ENCODE results near the gene ERG28.

ERG28 gene

GRCh38 chr14:75615200-75615599 is 45.5 kb downstream of the ERG28 start:
- no peak for DNase-seq (ENCODE audit: low read depth)
- no peak overlapping the region for H3K4me3 ChIP-seq (replicated peaks; ENCODE audit: low read depth, low read length)

GRCh38 chr14:75614179-75614578 is 46.5 kb downstream of the ERG28 start:
- no peak for DNase-seq (ENCODE audit: low read depth)
- TF ChIP-seq, protein P1, sequence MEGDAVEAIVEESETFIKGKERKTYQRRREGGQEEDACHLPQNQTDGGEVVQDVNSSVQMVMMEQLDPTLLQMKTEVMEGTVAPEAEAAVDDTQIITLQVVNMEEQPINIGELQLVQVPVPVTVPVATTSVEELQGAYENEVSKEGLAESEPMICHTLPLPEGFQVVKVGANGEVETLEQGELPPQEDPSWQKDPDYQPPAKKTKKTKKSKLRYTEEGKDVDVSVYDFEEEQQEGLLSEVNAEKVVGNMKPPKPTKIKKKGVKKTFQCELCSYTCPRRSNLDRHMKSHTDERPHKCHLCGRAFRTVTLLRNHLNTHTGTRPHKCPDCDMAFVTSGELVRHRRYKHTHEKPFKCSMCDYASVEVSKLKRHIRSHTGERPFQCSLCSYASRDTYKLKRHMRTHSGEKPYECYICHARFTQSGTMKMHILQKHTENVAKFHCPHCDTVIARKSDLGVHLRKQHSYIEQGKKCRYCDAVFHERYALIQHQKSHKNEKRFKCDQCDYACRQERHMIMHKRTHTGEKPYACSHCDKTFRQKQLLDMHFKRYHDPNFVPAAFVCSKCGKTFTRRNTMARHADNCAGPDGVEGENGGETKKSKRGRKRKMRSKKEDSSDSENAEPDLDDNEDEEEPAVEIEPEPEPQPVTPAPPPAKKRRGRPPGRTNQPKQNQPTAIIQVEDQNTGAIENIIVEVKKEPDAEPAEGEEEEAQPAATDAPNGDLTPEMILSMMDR (IDR thresholded peaks at IDR 0.05; ENCODE audit: low read length, missing control alignments): no peak
- H3K4me3 ChIP-seq (replicated peaks; ENCODE audit: low read depth, low read length): no peak overlapping the region

More at GRCh38 chr14:75615200-75615599, 45.5 kb downstream of the ERG28 start:
- TF ChIP-seq, protein P1 (IDR thresholded peaks at IDR 0.05; ENCODE audit: low read length, missing control alignments): no peak

DNA sequence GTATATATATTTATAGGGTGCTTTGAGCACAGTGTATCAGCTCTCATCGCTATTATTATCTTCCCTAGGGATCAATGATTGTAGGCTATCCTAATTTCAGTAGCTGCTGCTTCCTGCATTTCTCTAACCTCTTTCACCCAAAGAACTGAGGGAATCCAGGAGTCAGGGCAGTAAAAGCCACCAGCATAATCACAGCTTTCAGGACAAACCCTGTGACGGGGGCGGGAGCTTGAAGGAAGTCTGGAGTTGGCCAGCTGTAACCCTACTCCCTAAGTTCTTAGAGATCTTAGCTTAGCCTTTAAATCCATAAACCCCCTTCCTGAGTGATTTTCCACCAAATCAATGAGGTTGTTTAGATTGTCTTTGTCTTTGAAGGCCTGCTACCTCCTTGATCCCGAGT is 48.5 kb downstream of the ERG28 start:
- TF ChIP-seq, protein P1 (IDR thresholded peaks at IDR 0.05; ENCODE audit: low read length, missing control alignments): no peak
- no peak for DNase-seq (ENCODE audit: low read depth)
- no peak overlapping the region for H3K4me3 ChIP-seq (replicated peaks; ENCODE audit: low read depth, low read length)

- no peak overlapping the region for H3K4me3 ChIP-seq (replicated peaks; ENCODE audit: low read depth, low read length)
- TF ChIP-seq, protein P1 (IDR thresholded peaks at IDR 0.05; ENCODE audit: low read length, missing control alignments): no peak
- peak; percentile 56 for DNase-seq (ENCODE audit: low read depth)
These were observed 49.8 kb downstream of the ERG28 start for GRCh38 chr14:75610834-75611233.

- no peak overlapping the region for H3K4me3 ChIP-seq (replicated peaks; ENCODE audit: low read depth, low read length)
- TF ChIP-seq, protein P1 (IDR thresholded peaks at IDR 0.05; ENCODE audit: low read length, missing control alignments): no peak
- peak; percentile 17 for DNase-seq (ENCODE audit: low read depth)
These were observed 50.8 kb downstream of the ERG28 start for GRCh38 chr14:75609606-75610475.

GRCh38 chr14:75609116-75609515 is 51.6 kb downstream of the ERG28 start:
- TF ChIP-seq, protein P1 (IDR thresholded peaks at IDR 0.05; ENCODE audit: low read length, missing control alignments): no peak
- no peak overlapping the region for H3K4me3 ChIP-seq (replicated peaks; ENCODE audit: low read depth, low read length)
- DNase-seq (ENCODE audit: low read depth): no peak

Data from fibroblast of pulmonary artery (primary cell).